ENCODE data around the gene C17orf114.

C17orf114 gene

DNA sequence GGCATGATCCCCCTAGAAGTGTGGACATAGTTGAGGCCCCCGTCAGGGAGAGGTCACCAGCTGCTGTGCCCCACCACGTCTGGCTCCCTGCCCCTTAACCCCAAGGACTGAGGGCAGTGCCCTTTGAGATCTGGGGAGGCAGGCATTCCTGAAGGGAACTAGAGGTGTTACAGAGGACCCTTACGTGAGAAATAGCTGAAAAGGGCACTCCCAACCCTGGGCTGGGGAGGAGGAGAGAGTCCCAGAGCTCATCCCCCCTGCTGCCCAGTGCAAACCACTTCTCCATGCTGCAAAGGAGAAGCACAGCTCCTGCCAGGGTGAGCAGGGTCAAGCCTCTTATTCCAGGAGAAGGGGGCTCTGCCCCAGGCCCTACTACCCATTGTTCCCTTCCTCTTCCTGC is 20.7 kb upstream of the C17orf114 start:
- DNase-seq = no peak

DNA sequence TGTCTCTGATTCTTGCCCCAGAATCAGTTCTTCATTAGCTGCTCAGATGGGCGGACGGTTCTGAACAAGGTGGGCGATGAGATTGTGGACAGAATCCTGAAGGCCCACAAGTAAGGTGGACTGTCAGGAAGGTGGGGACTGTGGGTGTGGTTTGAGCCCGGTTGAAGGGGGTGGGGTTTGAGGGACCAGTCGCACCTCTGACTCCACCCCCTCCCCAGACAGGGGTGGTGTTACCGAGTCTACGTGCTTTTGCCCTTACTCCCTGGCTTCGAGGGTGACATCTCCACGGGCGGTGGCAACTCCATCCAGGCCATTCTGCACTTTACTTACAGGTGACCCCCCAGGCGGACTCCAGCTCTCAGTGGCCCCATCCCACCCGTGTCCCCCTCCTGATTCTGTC is 16.1 kb upstream of the C17orf114 start:
- no peak for DNase-seq

GRCh38 chr17:4816826-4817225 is 14.7 kb upstream of the C17orf114 start:
- DNase-seq = no peak

DNA sequence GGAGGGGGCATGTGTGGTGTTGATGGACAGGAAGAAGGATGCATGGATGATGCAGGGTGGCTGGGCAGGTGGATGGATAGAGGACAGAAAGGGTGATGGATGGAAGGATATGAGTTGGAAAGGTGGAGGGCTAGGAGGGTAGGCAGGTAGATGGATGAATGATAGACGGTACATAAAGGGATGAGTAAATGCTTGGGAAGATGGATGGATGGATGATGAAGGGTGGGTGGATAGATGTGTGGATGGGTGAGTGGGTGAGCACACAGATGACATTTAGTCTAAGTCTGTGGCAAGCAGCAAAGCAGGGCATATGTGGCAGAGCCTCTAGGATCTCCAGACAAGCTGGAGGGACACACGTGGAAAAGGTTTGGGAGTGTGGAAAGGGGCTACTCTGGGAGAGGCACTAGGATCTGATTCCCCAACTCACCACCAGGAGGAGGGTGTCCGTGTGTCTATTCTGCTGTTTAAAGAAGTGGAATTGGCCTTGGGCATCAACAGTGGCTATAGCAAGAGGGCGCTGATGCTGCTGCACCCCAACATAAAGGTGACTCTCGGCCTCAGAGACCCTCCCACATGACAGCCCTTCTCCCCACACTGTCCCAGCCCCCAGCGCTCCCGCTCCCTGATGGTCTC is 13.0 kb upstream of the C17orf114 start:
- DNase-seq = no peak

DNA sequence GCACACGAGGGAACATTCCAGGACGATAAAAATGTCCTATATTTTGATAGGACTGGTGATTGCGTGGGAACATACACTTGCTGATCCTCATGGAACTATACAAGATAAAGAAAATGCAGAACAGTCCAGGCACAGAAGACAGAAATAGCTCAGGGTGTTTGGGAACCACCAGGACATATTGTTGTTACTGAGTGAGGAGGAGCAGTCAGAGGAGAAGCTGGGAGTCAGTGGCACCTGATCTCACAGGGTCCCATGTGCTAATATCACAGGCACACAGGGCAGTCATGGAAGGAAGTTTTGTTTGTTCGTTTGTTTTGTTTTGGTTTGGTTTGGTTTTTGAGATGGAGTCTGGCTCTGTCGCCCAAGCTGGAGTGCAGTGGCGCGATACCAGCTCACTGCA is 10.6 kb upstream of the C17orf114 start:
- DNase-seq = no peak

- no peak for DNase-seq
These were observed 9.3 kb upstream of the C17orf114 start for GRCh38 chr17:4811471-4811870.

DNA sequence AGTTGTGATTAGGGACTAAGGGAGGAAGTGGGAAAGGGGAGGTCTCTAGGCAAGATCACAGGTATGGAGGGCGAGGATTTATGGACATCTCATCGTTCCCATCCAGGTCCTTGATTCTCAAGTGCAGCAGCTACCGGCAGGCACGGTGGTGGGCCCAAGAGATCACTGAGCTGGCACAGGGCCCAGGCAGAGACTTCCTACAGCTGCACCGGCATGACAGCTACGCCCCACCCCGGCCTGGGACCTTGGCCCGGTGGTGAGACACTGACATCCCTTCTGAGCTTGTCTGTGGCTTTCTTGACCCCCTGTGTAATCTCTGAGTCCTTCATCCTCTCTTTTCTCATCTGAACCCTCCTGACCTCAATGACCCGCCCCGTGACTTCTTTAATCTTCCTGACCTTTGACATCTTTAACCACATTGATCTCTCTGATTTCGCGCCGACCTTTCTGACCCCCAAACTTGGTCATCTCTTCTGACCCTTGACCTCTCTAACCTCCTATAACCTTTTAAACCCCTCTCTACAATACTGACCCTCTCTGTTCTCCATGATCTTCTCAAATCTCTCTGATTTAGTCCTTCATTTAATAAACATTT is 8.7 kb upstream of the C17orf114 start:
- no peak for DNase-seq

DNA sequence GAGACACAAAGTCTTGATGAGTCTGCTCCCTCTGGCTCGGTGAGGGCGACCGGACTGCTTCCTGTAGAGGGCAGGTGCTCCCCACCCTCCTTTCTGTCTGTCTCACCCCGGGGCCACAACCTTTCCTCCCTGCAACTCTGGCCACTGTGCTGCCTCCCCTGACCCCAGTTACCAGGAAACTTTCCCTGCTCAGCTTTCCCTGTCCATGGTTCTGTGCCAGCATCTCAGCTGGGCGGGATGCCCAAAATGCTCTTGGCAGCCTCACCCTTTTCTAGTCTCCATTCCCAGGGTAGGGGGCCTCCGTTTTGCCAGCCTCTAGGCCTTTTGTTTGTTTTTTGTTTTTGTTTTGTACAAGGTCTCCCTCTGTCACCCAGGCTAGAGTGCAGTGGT is 6.2 kb upstream of the C17orf114 start:
- DNase-seq = no peak

DNA sequence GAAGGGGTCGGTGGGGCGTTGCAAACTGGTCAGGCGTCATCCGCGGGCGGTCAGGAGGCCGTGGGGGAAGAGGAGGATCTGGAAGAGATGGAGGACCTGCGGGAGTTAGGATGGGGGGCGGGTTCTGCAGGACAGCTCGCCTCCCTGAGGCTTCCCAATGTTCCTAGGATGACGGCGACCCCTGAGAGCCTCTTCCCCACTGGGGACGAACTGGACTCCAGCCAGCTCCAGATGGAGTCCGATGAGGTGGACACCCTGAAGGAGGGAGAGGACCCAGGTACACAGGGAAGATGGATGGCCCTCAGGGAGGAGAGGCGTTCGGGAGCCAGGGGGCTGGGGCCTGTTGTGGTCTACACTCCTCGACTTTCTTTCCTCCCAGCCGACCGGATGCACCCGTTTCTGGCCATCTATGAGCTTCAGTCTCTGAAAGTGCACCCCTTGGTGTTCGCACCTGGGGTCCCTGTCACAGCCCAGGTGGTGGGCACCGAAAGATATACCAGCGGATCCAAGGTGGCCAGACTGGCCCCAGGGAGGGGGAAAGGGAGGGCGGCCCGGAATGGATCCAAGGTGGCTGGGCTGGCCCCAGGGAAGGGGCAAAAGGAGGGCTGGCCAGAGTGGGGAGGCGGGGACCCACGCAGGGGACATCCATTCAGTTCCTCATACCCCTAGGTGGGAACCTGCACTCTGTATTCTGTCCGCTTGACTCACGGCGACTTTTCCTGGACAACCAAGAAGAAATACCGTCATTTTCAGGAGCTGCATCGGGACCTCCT is 5.7 kb upstream of the C17orf114 start:
- DNase-seq = no peak

GRCh38 chr17:4806777-4807604 is 4.9 kb upstream of the C17orf114 start, which contains the start of gene PLD2:
Gene PLD2 (plus strand): TSS chr17:4807152. CDS start chr17:4807773, 621 bp downstream.
- DNase-seq = peak; percentile 27

DNA sequence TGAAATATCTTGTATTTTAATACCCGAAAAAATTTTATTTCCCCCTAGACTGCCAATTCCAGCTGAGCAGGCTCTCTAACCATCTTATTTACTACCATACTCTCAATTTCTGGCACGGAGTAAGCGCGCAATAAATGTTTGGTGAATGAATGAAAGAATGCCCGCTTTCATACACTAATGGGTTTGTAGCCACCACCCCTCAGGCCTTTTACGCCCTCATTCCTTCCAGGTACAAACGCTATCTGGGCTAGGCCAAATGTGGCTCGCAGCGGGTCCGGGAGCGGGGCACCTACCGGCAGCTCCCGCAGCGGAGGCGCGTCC is 4.3 kb upstream of the C17orf114 start:
- DNase-seq = no peak

- DNase-seq = no peak
These were observed 1.5 kb downstream of the C17orf114 start for GRCh38 chr17:4800462-4801196.

DNA sequence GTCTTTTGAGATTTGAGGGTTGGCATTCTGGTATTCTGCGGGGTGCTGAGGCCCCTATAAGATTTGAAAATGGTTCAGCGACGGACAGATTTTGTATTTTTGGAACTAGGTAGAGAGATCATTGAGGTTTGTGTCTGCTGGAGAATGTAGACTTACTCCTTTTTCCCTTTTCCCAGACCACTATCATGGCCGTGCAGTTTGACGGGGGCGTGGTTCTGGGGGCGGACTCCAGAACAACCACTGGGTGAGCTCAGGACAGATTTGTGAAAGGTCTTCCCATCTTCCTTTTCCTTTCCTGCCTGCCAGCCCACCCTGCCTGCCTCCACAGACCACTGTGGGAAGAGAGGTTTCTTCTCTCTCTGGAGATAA is 5.6 kb downstream of the C17orf114 start:
- DNase-seq = no peak

- no peak for DNase-seq
These were observed 7.0 kb downstream of the C17orf114 start for GRCh38 chr17:4795168-4795567.

GRCh38 chr17:4790705-4791088 is 11.4 kb downstream of the C17orf114 start:
- DNase-seq = no peak

DNA sequence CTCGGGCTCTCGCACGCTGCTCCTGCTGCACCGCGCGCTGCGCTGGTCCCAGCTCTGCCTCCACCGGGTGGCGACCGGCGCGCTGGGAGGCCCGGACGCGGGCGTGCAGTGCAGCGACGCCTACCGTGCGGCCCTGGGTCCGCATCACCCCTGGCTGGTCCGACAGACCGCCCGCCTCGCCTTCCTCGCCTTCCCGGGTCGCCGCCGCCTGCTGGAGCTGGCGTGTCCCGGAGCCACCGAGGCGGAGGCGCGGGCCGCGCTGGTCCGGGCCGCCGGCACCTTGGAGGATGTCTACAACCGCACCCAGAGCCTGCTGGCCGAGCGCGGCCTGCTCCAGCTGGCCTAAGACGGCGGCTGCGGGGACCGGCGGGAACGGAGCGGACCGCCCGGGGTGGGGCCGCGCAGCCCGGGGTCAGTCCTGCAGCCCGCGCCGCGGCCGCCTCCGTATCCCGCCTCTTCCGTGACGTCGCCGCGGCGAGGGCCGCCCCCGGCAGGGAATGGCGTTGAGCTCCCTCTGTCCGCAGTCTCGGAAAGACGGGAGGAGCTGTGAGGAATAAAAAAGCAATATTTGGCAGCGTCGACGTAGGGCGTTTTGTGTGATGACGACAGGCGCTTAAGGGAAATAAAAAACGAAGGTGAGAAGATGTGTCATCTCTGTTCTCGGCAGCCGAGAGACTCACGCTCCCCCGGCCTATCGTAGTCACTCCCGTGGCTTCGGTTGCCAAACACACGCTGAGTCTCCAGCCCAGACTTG is 12.0 kb downstream of the C17orf114 start:
- DNase-seq = peak; percentile 33

- DNase-seq = no peak
These were observed 12.5 kb downstream of the C17orf114 start for GRCh38 chr17:4789701-4789950.

DNA sequence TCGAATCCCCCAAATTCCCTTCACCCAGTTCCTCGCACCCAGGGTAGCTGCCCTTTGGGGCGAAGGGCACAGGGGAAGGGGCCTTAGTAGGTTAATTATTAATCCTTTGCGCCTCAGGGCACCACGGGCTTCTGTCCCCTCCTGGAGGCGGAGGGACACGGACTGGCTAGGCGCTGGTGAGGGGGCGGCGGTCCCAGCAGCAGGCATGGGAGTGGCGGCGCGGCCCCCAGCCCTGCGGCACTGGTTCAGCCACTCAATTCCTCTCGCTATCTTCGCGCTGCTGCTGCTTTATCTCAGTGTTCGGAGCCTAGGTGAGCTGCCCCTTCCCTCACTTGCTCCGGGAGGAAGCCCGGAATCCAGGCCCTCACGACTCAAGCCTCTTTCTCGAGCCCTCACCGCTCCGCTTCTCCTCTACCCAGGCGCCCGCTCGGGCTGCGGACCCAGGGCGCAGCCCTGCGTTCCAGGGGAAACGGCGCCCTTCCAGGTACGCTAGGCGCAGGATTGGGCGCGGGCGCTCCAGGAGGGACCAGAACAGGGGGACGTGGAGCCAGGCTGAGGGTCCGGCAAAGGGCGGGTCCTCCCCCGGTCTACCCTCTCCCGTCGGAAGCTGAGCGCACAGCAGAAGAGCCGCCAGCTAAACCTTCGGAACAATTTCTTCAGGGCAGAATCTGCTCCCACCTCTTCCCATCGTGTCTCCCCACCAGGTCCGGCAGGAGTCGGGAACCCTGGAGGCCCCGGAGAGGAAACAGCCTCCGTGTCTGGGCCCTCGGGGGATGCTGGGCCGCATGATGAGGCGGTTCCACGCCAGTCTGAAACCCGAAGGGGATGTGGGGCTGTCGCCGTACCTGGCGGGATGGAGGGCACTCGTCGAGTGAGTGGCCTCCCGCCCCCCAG is 13.1 kb downstream of the C17orf114 start, which contains the start of gene GLTPD2:
GLTPD2 (plus strand) TSS at position 158 of the 894 bp plus-strand sequence; CDS start at position 206, 48 bp downstream.
- no peak for DNase-seq

DNA sequence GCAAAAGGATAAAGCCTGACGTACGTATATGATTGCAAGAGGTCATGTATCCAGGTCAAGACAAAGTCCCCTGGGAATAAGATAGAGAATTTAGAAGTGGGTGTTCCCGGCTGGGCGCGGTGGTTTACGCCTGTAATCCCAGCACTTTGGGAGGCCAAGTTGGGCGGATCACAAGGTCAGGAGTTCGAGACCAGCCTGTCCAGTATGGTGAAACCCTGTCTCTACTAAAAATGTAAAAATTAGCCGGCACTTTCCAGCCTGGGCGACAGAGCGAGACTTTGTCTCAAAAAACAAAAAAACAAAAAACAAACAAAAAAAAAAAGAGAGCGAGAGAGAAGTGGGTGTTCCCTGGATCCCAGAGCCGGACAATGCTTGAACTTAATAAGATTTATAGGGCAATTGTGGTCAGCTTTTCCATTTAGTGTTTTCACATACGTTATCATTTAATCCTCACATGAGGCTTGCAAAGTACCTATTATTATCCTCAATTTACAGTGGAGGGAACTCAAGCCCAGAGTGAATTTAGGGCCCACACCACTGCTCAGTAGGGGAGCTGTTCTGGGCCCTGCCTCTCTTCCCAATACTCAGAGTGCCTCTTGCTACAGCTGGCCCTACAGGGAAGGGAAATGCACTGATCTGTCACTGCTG is 13.8 kb downstream of the C17orf114 start:
- DNase-seq = no peak

DNA sequence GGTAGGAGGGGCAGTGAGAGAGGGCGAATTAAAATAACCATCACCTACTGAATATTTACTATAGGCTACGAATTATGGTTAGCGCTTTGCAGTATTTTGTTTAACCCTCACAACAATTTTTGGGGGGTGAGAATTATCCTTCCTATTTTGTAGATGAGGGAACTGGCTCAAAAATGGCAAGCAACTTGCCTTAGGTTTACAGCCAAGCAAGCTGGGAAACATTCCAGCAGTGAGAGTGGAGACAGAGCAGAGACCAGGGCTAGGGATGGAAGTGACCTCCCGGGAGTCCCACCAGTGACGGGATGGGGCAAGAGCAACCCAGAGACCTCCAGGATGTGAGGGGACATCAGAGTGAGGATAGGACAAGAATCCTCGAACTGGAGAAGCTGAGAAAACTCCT is 15.6 kb downstream of the C17orf114 start:
- DNase-seq = no peak

DNA sequence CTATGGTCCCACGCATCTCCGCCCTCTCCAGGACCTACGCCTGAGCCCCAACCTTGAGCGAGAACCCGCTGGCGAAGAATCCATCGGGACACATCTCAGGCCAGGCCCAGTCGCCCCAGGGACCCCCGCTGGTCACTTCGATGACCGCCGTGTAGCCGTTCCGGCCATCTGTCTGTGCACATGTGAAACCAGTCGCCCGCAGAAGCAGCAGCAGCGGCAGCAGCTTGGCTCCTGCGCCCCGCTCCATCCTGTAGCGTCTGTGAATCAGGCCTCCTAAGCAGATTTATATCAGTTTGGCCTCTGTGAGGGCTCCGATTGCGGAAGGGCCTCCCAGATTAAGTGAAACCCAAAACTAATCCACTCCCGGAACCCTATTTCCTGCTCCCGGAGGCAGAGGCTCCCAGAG is 16.0 kb downstream of the C17orf114 start, which contains the start of gene VMO1:
VMO1 (minus strand) TSS at position 259 of the 406 bp plus-strand sequence; CDS start at position 247, 12 bp downstream.
- DNase-seq = no peak

Measured in NCI-H2029 (cell line).